ENCODE results near the gene TMEM120B. TPM values are rescaled to one million over a fixed set of nuclear protein-coding genes. Genes with fewer than 3 reads are reported as not detected.

TMEM120B gene
- total RNA-seq, 2 donors from 2014 or later, result 7.3 to 8.8 TPM

DNA sequence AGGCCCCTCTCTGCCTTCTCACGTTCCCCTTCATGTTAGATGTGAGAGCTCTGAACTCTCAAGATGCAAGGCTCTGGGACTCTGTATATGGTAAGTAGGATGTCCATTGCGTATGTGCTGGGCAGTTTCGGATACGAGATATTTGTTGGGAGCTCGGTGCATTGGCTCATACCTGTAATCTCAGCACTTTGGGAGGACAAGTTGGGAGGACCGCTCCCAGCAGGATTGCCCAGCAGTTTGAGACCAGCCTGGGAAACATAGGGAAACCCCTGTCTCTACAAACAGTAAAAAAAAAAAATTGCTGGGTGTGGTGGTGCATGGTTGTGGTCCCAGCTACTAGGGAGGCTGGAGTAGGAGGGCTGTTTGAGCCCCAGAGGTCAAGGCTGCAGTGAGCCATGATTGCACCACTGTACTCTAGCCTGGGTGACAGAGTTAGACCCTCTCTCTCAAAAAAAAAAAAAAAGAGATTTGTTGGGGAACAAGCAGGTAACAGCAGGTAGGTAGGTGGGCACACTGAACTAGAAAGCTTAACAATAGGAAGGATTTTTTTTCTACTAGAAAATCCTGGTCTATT lies 3.4 kb downstream of the TMEM120B start:
- H3K9me3 ChIP-seq, result no peaks in the 10 kb centered on the region
- H3K27me3 ChIP-seq (replicated peaks; ENCODE audit: insufficient read depth), result no peaks in the 10 kb centered on the region
- peaks cover 8 to 24% of the 10 kb centered on the region in 2 donors for H3K4me1 ChIP-seq (ENCODE audit: control insufficient read depth in 1 of 2, low read depth in 2 of 2)
- H3K36me3 ChIP-seq, result no peaks in the 10 kb centered on the region
- no peak overlapping the region for H3K27ac ChIP-seq
- no peak for ATAC-seq (ENCODE audit: insufficient number of reproducible peaks, low FRiP score, low read depth)
- no peak for TF ChIP-seq CTCF (IDR thresholded peaks at IDR 0.05)
- DNase-seq (ENCODE audit: low spot score), result no peak
- H3K4me3 ChIP-seq, result no peak overlapping the region

- no peak overlapping the region for H3K27ac ChIP-seq
- DNase-seq (ENCODE audit: low spot score), result no peak
- no peak for ATAC-seq (ENCODE audit: insufficient number of reproducible peaks, low FRiP score, low read depth)
Observed at GRCh38 chr12:121717041-121717699, 4.6 kb downstream of the TMEM120B start.

DNA sequence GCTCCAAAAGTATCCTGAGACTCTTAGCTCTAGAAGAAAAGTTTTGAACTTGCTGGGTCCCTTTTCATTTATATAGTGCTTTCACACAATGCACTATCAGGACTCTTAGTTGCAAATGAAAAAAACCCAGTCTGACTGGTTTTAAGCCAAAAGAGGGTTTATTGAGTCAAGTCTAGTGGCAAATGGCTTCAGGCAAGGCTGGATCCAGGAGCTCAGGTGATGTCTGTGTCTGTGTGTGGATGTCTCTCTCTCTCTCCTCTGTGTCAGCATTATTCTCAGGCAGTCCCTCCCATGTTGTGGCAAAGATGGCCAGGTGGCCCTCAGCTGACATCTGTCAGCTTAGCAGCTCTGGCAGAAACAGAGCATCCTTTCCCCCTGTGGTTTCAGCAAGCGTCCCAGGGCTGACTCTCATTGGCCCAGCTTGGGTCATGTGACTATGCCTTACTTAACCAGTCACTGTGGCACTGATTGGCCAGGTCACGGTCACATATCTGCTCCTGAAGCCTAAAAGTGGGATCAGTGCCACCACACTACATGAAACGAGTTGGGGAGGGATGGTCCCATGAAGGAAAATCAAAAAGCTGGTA lies 6.2 kb downstream of the TMEM120B start:
- no peak overlapping the region for H3K27ac ChIP-seq
- peaks cover under 1 to 5% of the 10 kb centered on the region in 2 donors for H3K4me1 ChIP-seq (ENCODE audit: control insufficient read depth in 1 of 2, low read depth in 2 of 2)
- no peaks in the 10 kb centered on the region for H3K27me3 ChIP-seq (replicated peaks; ENCODE audit: insufficient read depth)
- H3K9me3 ChIP-seq, result no peaks in the 10 kb centered on the region
- no peaks in the 10 kb centered on the region for H3K36me3 ChIP-seq
- ATAC-seq (ENCODE audit: insufficient number of reproducible peaks, low FRiP score, low read depth) (no peak), DNase-seq (ENCODE audit: low spot score) (no peak)
- no peak overlapping the region for H3K4me3 ChIP-seq
- no peak for TF ChIP-seq CTCF (IDR thresholded peaks at IDR 0.05)

More at GRCh38 chr12:121717041-121717699, 4.6 kb downstream of the TMEM120B start:
- Histone ChIP-seq H3K27me3 (replicated peaks; ENCODE audit: insufficient read depth) (no peaks in the 10 kb centered on the region), H3K4me1 (ENCODE audit: control insufficient read depth in 1 of 2, low read depth in 2 of 2) (peaks cover 8 to 13% of the 10 kb centered on the region in 2 donors), H3K9me3 (no peaks in the 10 kb centered on the region), H3K36me3 (no peaks in the 10 kb centered on the region), H3K4me3 (no peak overlapping the region)
- TF ChIP-seq CTCF (IDR thresholded peaks at IDR 0.05), result no peak

- TF ChIP-seq CTCF (IDR thresholded peaks at IDR 0.05), result no peak
- no peaks in the 10 kb centered on the region for H3K36me3 ChIP-seq
- H3K4me1 ChIP-seq (ENCODE audit: control insufficient read depth in 1 of 2, low read depth in 2 of 2), result no peaks in the 10 kb centered on the region
- no peaks in the 10 kb centered on the region for H3K27me3 ChIP-seq (replicated peaks; ENCODE audit: insufficient read depth)
- ATAC-seq (ENCODE audit: insufficient number of reproducible peaks, low FRiP score, low read depth), result peak; percentile 75
- H3K4me3 ChIP-seq, result no peak overlapping the region
- H3K9me3 ChIP-seq, result no peaks in the 10 kb centered on the region
- DNase-seq (ENCODE audit: low spot score), result no peak
- H3K27ac ChIP-seq, result no peak overlapping the region
Observed at GRCh38 chr12:121719926-121720414, 7.4 kb downstream of the TMEM120B start.

DNA sequence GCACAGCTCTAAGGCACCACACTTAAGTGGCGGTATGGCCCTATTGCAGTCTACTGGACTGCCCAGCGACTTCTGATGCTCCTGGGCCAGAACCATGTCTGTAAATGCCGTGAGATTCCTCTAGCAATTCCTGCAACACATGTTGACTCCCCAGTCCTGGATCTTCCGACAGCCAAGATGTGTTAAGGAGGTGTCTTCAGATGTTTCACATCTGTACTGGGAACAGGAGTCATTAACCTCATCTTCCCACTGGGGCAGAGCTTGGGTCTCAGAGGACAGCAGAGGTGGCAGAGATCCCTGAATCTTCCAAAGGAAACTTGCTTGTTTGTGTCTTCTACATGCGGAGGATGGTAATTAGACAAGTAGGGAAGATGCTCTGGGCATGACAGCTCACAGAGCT lies 8.2 kb downstream of the TMEM120B start:
- no peak for ATAC-seq (ENCODE audit: insufficient number of reproducible peaks, low FRiP score, low read depth)

More for the DNA sequence above, 8.2 kb downstream of the TMEM120B start:
- Histone ChIP-seq H3K4me1 (ENCODE audit: control insufficient read depth in 1 of 2, low read depth in 2 of 2) (no peaks in the 10 kb centered on the region), H3K36me3 (no peaks in the 10 kb centered on the region), H3K4me3 (no peak overlapping the region), H3K9me3 (no peaks in the 10 kb centered on the region), H3K27ac (no peak overlapping the region), H3K27me3 (replicated peaks; ENCODE audit: insufficient read depth) (no peaks in the 10 kb centered on the region)
- DNase-seq (ENCODE audit: low spot score), result no peak
- TF ChIP-seq CTCF (IDR thresholded peaks at IDR 0.05), result no peak

Data from thoracic aorta (tissue), 2 donors.